Thoracic aorta (tissue), 2 donors: ENCODE measurements around the gene MADCAM1. TPM values are rescaled to one million over a fixed set of nuclear protein-coding genes. Genes with fewer than 3 reads are reported as not detected.
"Not testable (repeated sequence)": the region's sequence is repeated elsewhere in the genome, so short reads cannot be mapped to it uniquely, and the experiment has no call there.

ENCODE experiments used
- ATAC-seq: fragments of 150-250 bp; one replicate; pipeline ENCODE4 v1.8.0; 2017; ENCODE audit warnings: low read depth; ENCODE audit not compliant: insufficient number of reproducible peaks, low FRiP score
- DNase-seq: peaks from one replicate; pipeline ENCODE4 v3.0.0-alpha.2; 2020; ENCODE audit warnings: low spot score
- H3K27ac ChIP-seq, 2 donors: fragments of 200-600 bp; sonication (generic); 1 replicate in 1 of 2; 2 replicates in 1 of 2; pipeline ENCODE4 v1.5.1; 2016; ENCODE audit warnings: mild to moderate bottlenecking in 2 of 2, moderate library complexity in 2 of 2
- H3K27me3 ChIP-seq: fragments of 200-600 bp; sonication (generic); replicated peaks from 2 replicates; pipeline ENCODE4 v1.6.0; 2016; ENCODE audit warnings: mild to moderate bottlenecking; ENCODE audit not compliant: insufficient read depth
- H3K36me3 ChIP-seq: fragments of 200-600 bp; sonication (generic); one replicate; pipeline ENCODE4 v1.5.1; 2016
- H3K4me1 ChIP-seq, 2 donors: fragments of 200-600 bp; sonication (generic); 1 replicate in 1 of 2; 2 replicates in 1 of 2; pipeline versions ENCODE4 v1.5.1 to v1.6.0; 2016; ENCODE audit warnings: low read depth in 2 of 2, mild to moderate bottlenecking in 1 of 2; ENCODE audit not compliant: control insufficient read depth in 1 of 2
- H3K4me3 ChIP-seq: fragments of 200-600 bp; sonication (generic); 2 replicates; pipeline ENCODE4 v1.5.1; 2016; ENCODE audit warnings: mild to moderate bottlenecking
- H3K9me3 ChIP-seq: fragments of 200-600 bp; sonication (generic); 2 replicates; pipeline ENCODE4 v1.5.1; 2016
- total RNA-seq, 2 donors: library from RNA; depleted of rRNA; stranded (reverse); fragments of >200 nt; gene quantifications; one replicate each; pipeline versions ENCODE4 v1.1.0 to v1.2.3, GENCODE V29; 2016
- TF ChIP-seq, protein P1 (sequence below): fragments of 200-600 bp; sonication (generic); IDR thresholded peaks from one replicate; pipeline ENCODE4 v1.5.1; 2019; ENCODE audit warnings: antibody characterized with exemption

Gene MADCAM1
- total RNA-seq: under 1 TPM in 1 of 2 donors, not detected in 1; 0.92 TPM

DNA sequence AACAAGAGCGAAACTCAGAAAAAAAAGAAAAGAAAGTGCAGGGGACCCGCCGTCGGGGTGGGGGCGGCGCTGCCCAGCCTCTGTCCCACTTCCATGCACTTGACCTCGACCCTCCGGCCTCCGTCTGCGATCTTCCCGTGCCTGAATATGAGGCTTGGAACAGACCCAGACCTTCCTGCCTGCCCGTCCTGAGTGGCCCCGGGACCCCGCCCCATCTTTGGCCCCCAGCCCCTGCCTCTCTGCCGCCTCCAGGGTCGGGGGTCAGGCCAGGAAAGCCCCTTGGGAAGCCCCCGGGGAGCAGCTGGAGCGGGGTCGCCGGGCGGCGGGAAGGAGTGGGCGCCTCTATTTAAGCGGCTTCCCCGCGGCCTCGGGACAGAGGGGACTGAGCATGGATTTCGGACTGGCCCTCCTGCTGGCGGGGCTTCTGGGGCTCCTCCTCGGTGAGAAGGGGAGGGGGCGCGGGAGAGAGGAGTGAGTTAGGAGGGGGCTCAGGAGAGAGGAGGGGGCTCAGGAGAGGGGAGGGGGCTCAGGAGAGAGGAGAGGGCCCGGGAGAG, at the start of gene MADCAM1:
Gene MADCAM1 (plus strand): TSS at position 375 of the 554 bp plus-strand sequence. CDS start 14 bp downstream, at position 389.
- Histone ChIP-seq H3K4me1 (peaks cover 0 to 8% of the 10 kb centered on the region in 2 donors), H3K4me3 (no peak within 1 kb of the TSS), H3K27ac (no peak within 1 kb of the TSS), H3K9me3 (no peaks in the 10 kb centered on the region), H3K27me3 (peaks cover 6% of the 10 kb centered on the region), H3K36me3 (no peaks in the 10 kb centered on the region)
- DNase-seq (no peak), ATAC-seq (no peak)
- TF ChIP-seq, protein P1, sequence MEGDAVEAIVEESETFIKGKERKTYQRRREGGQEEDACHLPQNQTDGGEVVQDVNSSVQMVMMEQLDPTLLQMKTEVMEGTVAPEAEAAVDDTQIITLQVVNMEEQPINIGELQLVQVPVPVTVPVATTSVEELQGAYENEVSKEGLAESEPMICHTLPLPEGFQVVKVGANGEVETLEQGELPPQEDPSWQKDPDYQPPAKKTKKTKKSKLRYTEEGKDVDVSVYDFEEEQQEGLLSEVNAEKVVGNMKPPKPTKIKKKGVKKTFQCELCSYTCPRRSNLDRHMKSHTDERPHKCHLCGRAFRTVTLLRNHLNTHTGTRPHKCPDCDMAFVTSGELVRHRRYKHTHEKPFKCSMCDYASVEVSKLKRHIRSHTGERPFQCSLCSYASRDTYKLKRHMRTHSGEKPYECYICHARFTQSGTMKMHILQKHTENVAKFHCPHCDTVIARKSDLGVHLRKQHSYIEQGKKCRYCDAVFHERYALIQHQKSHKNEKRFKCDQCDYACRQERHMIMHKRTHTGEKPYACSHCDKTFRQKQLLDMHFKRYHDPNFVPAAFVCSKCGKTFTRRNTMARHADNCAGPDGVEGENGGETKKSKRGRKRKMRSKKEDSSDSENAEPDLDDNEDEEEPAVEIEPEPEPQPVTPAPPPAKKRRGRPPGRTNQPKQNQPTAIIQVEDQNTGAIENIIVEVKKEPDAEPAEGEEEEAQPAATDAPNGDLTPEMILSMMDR: no peak

- H3K4me1 ChIP-seq: no peaks in the 10 kb centered on the region
- DNase-seq: no peak
- TF ChIP-seq, protein P1: no peak
- no peak for ATAC-seq
- H3K9me3 ChIP-seq: no peaks in the 10 kb centered on the region
- H3K4me3 ChIP-seq: no peak overlapping the region
- no peak overlapping the region for H3K27ac ChIP-seq
- no peaks in the 10 kb centered on the region for H3K36me3 ChIP-seq
- H3K27me3 ChIP-seq: no peaks in the 10 kb centered on the region
These were observed 49.2 kb upstream of the MADCAM1 start for GRCh38 chr19:447064-447426.

GRCh38 chr19:447816-448560, 48.3 kb upstream of the MADCAM1 start:
- TF ChIP-seq, protein P1: no peak
- no peak for DNase-seq

GRCh38 chr19:449916-450315, 46.4 kb upstream of the MADCAM1 start:
- Histone ChIP-seq H3K27me3 (no peaks in the 10 kb centered on the region), H3K4me3 (no peak overlapping the region), H3K4me1 (no peaks in the 10 kb centered on the region), H3K27ac (no peak overlapping the region), H3K9me3 (no peaks in the 10 kb centered on the region), H3K36me3 (no peaks in the 10 kb centered on the region)
- ATAC-seq (no peak), DNase-seq (no peak)
- TF ChIP-seq, protein P1: no peak

More at GRCh38 chr19:447816-448560, 48.3 kb upstream of the MADCAM1 start:
- ATAC-seq: no peak
- no peaks in the 10 kb centered on the region for H3K27me3 ChIP-seq
- no peak overlapping the region for H3K27ac ChIP-seq
- H3K9me3 ChIP-seq: no peaks in the 10 kb centered on the region
- H3K4me3 ChIP-seq: no peak overlapping the region
- H3K36me3 ChIP-seq: no peaks in the 10 kb centered on the region
- no peaks in the 10 kb centered on the region for H3K4me1 ChIP-seq

DNA sequence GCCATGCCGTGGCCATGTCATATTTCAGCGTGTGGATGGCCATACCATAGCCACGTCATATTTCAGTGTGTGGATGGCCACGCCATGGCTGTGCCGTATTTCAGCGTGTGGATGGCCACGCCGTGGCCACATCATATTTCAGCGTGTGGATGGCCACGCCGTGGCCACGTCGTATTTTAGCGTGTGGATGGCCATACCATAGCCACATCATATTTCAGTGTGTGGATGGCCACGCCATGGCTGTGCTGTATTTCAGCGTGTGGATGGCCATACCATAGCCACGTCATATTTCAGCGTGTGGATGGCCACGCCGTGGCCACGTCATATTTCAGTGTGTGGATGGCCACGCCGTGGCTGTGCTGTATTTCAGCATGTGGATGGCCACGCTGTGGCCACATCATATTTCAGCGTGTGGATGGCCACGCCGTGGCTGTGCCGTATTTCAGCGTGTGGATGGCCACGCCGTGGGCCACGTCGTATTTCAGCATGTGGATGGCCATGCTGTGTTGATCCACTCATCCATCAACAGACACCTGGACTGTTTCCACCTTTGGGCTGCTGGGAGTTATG, 45.3 kb upstream of the MADCAM1 start:
- not testable (repeated sequence) for ATAC-seq, H3K27me3 ChIP-seq, H3K27ac ChIP-seq, H3K9me3 ChIP-seq, H3K36me3 ChIP-seq, DNase-seq, H3K4me1 ChIP-seq, H3K4me3 ChIP-seq
